Keratinocyte (primary cell): ENCODE measurements around the gene SMARCD1. TPM values are rescaled to one million over a fixed set of nuclear protein-coding genes. Genes with fewer than 3 reads are reported as not detected.

Experiments used
- DNase-seq: peaks from one replicate; pipeline ENCODE4 v3.0.0-alpha.2; 2011; ENCODE audit warnings: low read depth, missing footprints, low spot score
- FAIRE-seq: peaks from 2 replicates; lab custom pipeline; 2011; peaks lifted over from hg19 to GRCh38; lab: Jason Lieb, UNC
- H2AFZ ChIP-seq: 2 replicates; pipeline ENCODE4 v1.6.0; 2012; ENCODE audit warnings: low read length, control low read depth, inconsistent platforms; ENCODE audit not compliant: control insufficient read depth
- H3K27ac ChIP-seq: 2 replicates; pipeline ENCODE4 v1.5.1; 2011; ENCODE audit warnings: low read length; ENCODE audit not compliant: control insufficient read depth, insufficient read depth
- H3K27me3 ChIP-seq: 3 replicates; pipeline ENCODE4 v1.6.0; 2011; ENCODE audit warnings: low read length; ENCODE audit not compliant: control insufficient read depth, insufficient read depth; ENCODE audit errors: extremely low read depth
- H3K36me3 ChIP-seq, 2 experiments: 2 replicates in 1 of 2; 3 replicates in 1 of 2; pipeline ENCODE4 v1.5.1; 2011; ENCODE audit warnings: low read length in 2 of 2, mild to moderate bottlenecking in 1 of 2; ENCODE audit not compliant: control insufficient read depth in 2 of 2, insufficient read depth in 2 of 2; ENCODE audit errors: extremely low read depth in 1 of 2
- H3K4me1 ChIP-seq: 3 replicates; pipeline ENCODE4 v1.5.1; 2011; ENCODE audit warnings: low read length; ENCODE audit not compliant: control insufficient read depth, insufficient read depth; ENCODE audit errors: extremely low read depth
- H3K4me2 ChIP-seq: 3 replicates; pipeline ENCODE4 v1.6.0; 2011; ENCODE audit warnings: low read depth, low read length; ENCODE audit not compliant: control insufficient read depth, insufficient read depth; ENCODE audit errors: extremely low read depth
- H3K4me3 ChIP-seq, 3 experiments: fragments of 200-600 bp in 1 of 3; sonication (generic) in 1 of 3; 2 replicates in 2 of 3; 3 replicates in 1 of 3; pipeline ENCODE4 v1.5.1; 2011 to 2016; ENCODE audit warnings: low read length in 3 of 3, mild to moderate bottlenecking in 3 of 3, control low read depth in 2 of 3, inconsistent platforms in 1 of 3, low read depth in 1 of 3, mixed read lengths in 1 of 3, mixed run types in 1 of 3, moderate library complexity in 1 of 3; ENCODE audit not compliant: control insufficient read depth in 2 of 3, insufficient read depth in 2 of 3; ENCODE audit errors: extremely low read depth in 1 of 3
- H3K79me2 ChIP-seq: 2 replicates; pipeline ENCODE4 v1.6.0; 2012; ENCODE audit warnings: low read length; ENCODE audit not compliant: control insufficient read depth, insufficient read depth
- H3K9ac ChIP-seq: 3 replicates; pipeline ENCODE4 v1.6.0; 2011; ENCODE audit warnings: low read length; ENCODE audit not compliant: control insufficient read depth, insufficient read depth; ENCODE audit errors: extremely low read depth
- H3K9me1 ChIP-seq: 3 replicates; pipeline ENCODE4 v1.6.0; 2011; ENCODE audit warnings: low read length; ENCODE audit not compliant: control insufficient read depth, insufficient read depth; ENCODE audit errors: extremely low read depth
- H3K9me3 ChIP-seq: 2 replicates; pipeline ENCODE4 v1.5.1; 2012; ENCODE audit warnings: low read depth, low read length; ENCODE audit not compliant: control insufficient read depth
- H4K20me1 ChIP-seq: 3 replicates; pipeline ENCODE4 v1.6.0; 2011; ENCODE audit warnings: low read length; ENCODE audit not compliant: control insufficient read depth, insufficient read depth; ENCODE audit errors: extremely low read depth
- CTCF ChIP-seq, 3 experiments: IDR thresholded peaks in 1 of 3; conservative IDR thresholded peaks in 1 of 3; optimal IDR thresholded peaks in 1 of 3; 2 replicates in 2 of 3; 3 replicates in 1 of 3; pipeline versions ENCODE3 to v1.5.1; 2011; ENCODE audit warnings: low read length in 3 of 3, mild to moderate bottlenecking in 3 of 3, moderate library complexity in 2 of 3, control low read depth in 1 of 3, inconsistent platforms in 1 of 3; ENCODE audit not compliant: insufficient read depth in 2 of 3; ENCODE audit errors: extremely low read depth in 1 of 3
- EZH2 ChIP-seq: IDR thresholded peaks from one replicate; pipeline ENCODE4 v1.6.1; 2012; ENCODE audit warnings: inconsistent platforms, mild to moderate bottlenecking, low read length, moderate library complexity
- dilution Hi-C: fragments of 300-500 bp; cut with MboI; formaldehyde crosslinking; loops from one replicate; pipeline ENCODE4 v1.7.0; 2020; ENCODE audit warnings: low sequenced_read_pairs; ENCODE audit not compliant: extremely low pct_ligation_motif_present
- polyA plus RNA-seq, 5 experiments: library from polyadenylated mRNA; depleted of rRNA in 3 of 5; stranded (reverse) in 3 of 5; stranded (forward) in 1 of 5; unstranded in 1 of 5; fragments of >200 nt; gene quantifications; 1 replicate in 1 of 5; 2 replicates in 3 of 5; 3 replicates in 1 of 5; pipeline versions ENCODE4 v1.2.1 to v1.2.3, GENCODE V29; 2011 to 2012; ENCODE audit warnings: missing spikeins in 2 of 5, low read depth in 1 of 5, low replicate concordance in 1 of 5

The SMARCD1 gene
- polyA plus RNA-seq, 1 donor (not counting 4 experiments of a cell fraction or from before 2014, with no cell fraction given), result 56.6 TPM

GRCh38 chr12:50099302-50100008, 14.3 kb downstream of the SMARCD1 start:
- Histone ChIP-seq H3K27me3 (no peaks in the 10 kb centered on the region), H3K4me3 (no peak overlapping the region), H3K9me1 (no peaks in the 10 kb centered on the region), H3K79me2 (no peaks in the 10 kb centered on the region), H3K9me3 (no peaks in the 10 kb centered on the region), H3K4me2 (no peak overlapping the region), H3K4me1 (peaks cover 18% of the 10 kb centered on the region), H2AFZ (no peak overlapping the region), H3K36me3 (peaks cover 40 to 53% of the 10 kb centered on the region in 2 experiments), H4K20me1 (no peaks in the 10 kb centered on the region), H3K27ac (no peak overlapping the region), H3K9ac (no peak overlapping the region)
- dilution Hi-C loops, result no loop called here
- TF ChIP-seq CTCF (optimal IDR thresholded peaks at IDR 0.05 in 1 of 3, IDR thresholded peaks at IDR 0.05 in 1 of 3, conservative IDR thresholded peaks at IDR 0.05 in 1 of 3; ENCODE audit: extremely low read depth in 1 of 3, insufficient read depth in 2 of 3, low read length in 3 of 3) (no peak), EZH2 (no peak)
- FAIRE-seq (peak; percentile 78), DNase-seq (no peak)

DNA sequence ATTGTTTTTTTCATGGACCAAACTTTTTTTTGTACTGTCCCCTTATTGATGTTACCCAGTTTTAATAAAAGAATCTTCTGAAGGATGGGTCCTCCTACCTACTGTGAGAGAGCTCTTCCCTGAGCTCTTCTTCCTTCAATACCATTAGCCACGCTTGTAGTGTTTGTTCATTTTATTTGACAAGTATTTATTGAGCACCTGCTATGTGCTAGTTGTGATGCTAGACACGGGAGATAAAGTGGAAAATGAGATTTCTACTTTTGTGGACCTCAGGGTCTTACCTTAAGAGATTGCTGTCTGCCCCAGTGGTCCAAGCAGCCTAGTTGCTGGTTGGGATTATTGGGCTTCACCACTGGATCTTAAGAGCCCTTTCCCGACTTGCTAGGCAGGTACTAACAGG, 15.4 kb downstream of the SMARCD1 start:
- H3K9me1 ChIP-seq, result no peaks in the 10 kb centered on the region
- no peak for FAIRE-seq
- peaks cover 18% of the 10 kb centered on the region for H3K4me1 ChIP-seq
- H3K27me3 ChIP-seq, result no peaks in the 10 kb centered on the region
- H3K9me3 ChIP-seq, result no peaks in the 10 kb centered on the region
- no peaks in the 10 kb centered on the region for H4K20me1 ChIP-seq
- H3K79me2 ChIP-seq, result no peaks in the 10 kb centered on the region
- H3K4me2 ChIP-seq, result no peak overlapping the region
- H3K4me3 ChIP-seq, result no peak overlapping the region
- H2AFZ ChIP-seq, result no peak overlapping the region
- no peak overlapping the region for H3K27ac ChIP-seq
- peaks cover 34 to 45% of the 10 kb centered on the region in 2 experiments for H3K36me3 ChIP-seq
- dilution Hi-C loops, result no loop called here
- DNase-seq, result no peak
- TF ChIP-seq CTCF (optimal IDR thresholded peaks at IDR 0.05 in 1 of 3, IDR thresholded peaks at IDR 0.05 in 1 of 3, conservative IDR thresholded peaks at IDR 0.05 in 1 of 3; ENCODE audit: extremely low read depth in 1 of 3, insufficient read depth in 2 of 3, low read length in 3 of 3) (no peak), EZH2 (no peak)
- H3K9ac ChIP-seq, result no peak overlapping the region
